ENCODE results near the gene COLEC11.

DNA sequence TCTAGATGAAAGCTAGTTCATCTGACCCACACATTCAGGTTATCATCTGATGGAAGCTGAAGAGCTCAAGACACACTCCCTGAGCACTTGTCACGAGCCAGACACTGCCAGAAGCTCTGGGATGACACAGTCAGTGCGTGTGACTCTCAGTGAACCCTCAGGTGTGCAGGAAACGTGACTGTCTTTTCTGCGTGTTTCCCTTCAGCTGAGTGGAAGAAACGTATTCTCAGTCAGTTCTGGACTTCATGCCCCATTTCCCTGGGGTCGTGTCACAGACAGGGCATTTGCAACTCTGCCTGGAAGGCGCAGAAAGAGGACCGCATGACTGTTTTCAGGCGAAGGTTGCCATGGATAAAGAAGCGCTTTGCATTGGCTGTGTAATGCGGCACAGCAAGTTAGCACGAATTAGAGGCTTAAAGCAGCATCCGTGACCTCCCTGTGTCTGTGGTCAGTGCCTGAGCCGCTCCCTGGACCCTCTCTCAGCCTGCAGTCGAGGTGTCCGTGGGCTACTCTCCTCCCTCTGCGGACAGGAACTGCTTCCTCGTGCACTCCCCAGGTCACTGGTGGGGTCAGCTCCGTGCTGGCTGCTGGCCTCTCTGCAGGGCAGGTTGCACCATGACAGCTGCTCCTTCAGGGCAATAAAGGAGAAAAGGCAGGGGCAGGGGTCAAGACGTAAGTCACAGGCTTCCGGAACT is 59.8 kb downstream of the COLEC11 start:
- TF ChIP-seq CTCF (IDR thresholded peaks at IDR 0.05) (no peak), EZH2 (IDR thresholded peaks at IDR 0.05; ENCODE audit: borderline replicate concordance, insufficient read depth, low read depth, low read length, poor library complexity, severe bottlenecking) (no peak)

Measured in B cell (primary cell).